ENCODE data around the gene AGAP2.
A peak's percentile ranks its signal among the peaks of the same experiment; 100 is the strongest.
"Not testable (repeated sequence)": the region's sequence is repeated elsewhere in the genome, so short reads cannot be mapped to it uniquely, and the experiment has no call there.

The AGAP2 gene

DNA sequence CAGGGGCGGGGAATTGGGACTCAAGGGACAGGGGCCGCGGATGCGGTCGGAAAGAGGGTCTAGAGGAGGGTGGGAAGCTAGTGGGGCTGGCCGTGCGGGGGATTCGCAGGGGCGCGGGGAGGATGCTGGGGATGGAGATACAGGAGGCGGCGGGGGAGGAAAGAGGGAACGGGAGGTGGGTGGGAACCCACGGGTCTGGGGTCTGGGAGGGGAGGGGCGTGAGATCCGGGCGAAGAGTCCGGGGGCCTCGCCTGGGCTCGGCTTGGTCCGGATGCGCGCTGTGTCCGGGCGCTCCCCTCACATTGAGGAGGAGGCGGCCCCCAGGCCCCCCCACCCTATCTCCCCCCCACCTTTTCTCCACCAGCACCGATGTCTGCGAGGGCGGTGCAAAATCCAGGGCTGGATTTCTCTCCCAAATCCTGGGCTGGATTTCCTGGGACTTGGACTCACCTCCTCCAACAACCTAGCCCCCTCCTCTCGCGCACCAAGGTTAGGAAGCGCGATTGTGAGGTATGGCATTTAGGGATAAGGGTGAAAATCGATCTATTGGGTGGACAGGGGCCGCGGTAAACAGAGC is at the start of gene AGAP2:
Gene AGAP2 (minus strand): TSS at position 82 of the 577 bp plus-strand sequence. CDS start 496 bp downstream, outside the sequence.
- no peak for DNase-seq

GRCh38 chr12:57783861-57784260 is 45.3 kb upstream of the AGAP2 start:
- DNase-seq: no peak

- DNase-seq: no peak
Measured at GRCh38 chr12:57783466-57783801, 44.9 kb upstream of the AGAP2 start.

GRCh38 chr12:57782608-57783465 is 44.3 kb upstream of the AGAP2 start, which contains the start of gene TSFM:
Gene TSFM (plus strand): TSS chr12:57782787. CDS start chr12:57782802, 15 bp downstream.
- DNase-seq: peak; percentile 92

GRCh38 chr12:57782243-57782607 is 43.7 kb upstream of the AGAP2 start:
- DNase-seq: no peak

GRCh38 chr12:57781801-57782200 is 43.3 kb upstream of the AGAP2 start:
- no peak for DNase-seq

DNA sequence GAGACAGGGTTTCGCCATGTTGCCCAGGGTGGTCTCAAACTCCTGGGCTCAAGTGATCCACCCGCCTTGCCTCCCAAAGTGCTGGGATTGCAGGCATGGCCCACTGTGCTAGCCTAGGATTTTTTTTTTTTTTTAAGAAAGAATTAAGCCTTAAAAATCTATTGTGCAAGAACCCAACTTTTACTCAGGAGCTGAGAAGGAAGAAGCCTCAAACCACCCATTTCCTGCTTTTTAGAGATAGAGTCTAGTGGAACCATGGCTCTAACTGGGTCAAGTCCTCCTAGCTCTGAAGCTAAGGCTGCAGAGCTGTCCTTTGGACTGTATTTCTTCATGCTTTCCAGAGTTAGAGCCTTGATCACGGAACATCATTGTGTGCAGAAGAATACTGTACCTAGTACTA is 42.7 kb upstream of the AGAP2 start:
- no peak for DNase-seq

DNA sequence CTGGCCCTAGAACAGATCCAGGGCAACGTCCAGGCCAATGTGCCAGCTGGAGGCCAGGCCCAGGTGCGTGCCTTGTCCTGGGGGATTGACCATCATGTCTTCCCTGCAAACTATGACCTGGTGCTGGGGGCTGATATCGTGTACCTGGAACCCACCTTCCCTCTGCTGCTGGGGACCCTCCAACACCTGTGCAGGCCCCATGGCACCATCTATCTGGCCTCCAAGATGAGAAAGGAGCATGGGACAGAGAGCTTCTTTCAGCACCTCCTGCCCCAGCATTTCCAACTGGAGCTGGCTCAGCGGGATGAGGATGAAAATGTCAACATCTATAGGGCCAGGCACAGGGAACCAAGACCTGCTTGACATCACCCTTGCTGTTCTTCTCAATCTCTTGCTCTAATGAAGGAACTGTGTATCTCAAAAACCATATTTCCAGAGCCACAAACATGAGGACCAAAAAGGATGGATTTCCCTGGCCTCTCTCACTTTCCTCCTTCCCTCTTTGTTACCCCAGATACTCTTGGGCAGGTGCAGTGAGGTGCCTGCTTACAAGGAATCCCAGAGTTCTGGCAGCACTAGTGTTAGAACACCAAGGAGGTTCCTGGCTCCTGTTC is 41.8 kb upstream of the AGAP2 start:
- no peak for DNase-seq

DNA sequence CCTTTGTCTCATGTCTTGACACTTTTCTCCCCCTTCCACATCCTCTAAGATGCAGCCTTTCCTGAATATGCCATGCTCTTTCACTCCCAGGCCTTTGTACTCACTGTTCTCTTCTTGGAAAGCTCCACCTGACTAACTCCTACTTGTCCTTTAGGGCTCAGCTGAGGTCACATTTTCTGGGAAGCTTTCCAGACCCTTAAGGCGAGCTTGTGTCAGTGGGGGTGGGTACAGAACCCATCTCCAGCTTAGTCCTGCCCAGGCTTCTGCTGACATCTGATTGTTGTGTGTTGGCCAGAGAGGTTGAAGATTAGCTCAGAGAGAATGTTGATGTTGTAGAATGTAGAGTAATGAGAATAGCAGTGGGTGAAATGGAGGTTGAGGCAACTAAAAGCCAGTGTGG is 41.2 kb upstream of the AGAP2 start:
- DNase-seq: no peak

- no peak for DNase-seq
Measured at GRCh38 chr12:57777911-57778310, 39.4 kb upstream of the AGAP2 start.

DNA sequence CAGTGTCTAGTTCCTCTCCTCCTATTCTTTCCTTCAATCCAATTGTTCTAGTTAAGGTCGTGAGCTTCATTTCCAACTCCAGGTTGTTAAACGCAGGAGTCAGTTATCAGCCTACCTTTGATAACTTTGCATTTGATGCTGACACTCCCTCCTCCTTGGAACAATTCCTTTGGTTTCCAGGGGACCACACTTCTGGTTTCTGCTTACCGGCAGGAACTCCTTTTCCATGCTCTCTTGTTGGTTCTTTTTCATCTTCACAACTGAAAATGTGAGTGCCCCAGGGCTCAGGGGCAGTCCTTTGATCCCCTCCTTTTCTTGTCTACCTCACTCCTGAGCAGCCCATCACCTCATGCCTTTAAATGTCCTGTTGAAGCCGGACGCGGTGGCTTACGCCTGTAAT is 38.8 kb upstream of the AGAP2 start:
- DNase-seq: no peak

DNA sequence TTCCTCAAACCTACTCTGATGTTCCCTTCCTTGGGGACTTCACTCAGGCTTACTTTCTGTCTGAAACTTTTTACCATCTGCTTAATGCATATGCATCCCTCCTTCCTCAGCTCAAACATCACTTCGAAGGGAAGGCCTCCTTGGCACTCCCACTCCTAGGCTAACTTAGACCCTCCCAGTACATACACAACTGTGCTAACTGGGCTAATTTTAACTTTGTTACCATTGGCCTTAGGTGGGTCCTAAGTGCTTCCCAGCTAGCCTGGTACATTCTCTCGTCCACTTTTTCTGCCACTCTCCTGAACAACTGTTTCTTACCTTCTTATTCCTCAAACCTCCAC is 37.7 kb upstream of the AGAP2 start:
- DNase-seq: no peak

GRCh38 chr12:57775563-57776246 is 37.2 kb upstream of the AGAP2 start:
- DNase-seq: no peak

DNA sequence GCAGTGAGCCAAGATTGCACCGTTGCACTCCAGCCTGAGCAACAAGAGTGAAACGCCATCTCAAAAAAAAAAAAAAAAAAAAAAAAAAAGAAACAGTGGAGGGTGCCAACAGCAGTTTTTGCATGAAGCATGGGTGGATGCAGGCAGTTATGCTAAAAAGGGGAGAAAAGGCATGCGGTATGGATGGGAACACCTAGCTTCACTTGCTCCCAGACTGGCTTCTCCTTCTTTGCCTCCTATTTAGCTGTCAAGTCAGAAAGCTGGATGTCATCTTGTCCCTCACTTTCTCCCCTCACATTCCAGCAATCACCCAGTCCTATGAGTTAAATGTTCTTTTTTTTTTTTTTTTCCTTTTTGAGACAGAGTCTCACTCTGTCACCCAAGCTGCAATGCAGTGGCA is 36.5 kb upstream of the AGAP2 start:
- DNase-seq: no peak

- not testable (repeated sequence) for DNase-seq
Measured at GRCh38 chr12:57774634-57775033, 36.1 kb upstream of the AGAP2 start.

GRCh38 chr12:57772429-57773322 is 34.1 kb upstream of the AGAP2 start, which contains the start of gene EEF1AKMT3:
Gene EEF1AKMT3 (plus strand): TSS chr12:57772614. CDS start chr12:57772725, 111 bp downstream.
- no peak for DNase-seq

DNA sequence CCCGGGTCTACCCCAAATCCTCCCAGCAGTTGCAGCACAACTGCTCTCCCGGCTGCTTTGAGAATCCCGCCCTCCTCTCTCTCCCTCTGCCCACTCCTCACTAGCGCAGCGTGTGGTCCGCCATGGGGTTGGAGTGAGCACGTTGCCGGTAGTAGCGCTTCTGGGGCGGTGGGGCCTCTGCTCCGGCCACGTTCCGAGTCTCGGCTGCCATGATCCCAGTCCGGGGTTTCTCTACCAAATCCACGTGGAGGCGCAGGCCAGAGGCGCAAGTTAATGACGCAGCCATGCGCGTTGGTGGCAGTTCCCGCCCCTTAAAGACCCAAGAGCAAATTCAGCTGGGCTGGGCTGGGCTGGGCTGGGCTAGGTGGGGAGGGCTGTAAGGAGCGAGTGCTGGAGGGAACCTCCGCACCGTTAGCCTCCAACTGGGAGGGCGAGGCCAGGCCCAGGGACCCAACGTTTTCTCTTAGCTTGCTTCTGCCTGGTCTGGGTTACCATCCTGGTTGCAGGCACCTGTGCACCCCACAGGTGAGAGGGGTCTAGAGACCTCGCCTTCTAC is 33.4 kb upstream of the AGAP2 start, which contains the start of gene METTL1:
Gene METTL1 (minus strand): TSS at position 233 of the 556 bp plus-strand sequence. CDS start 22 bp downstream, at position 211.
- peak; percentile 89 for DNase-seq

DNA sequence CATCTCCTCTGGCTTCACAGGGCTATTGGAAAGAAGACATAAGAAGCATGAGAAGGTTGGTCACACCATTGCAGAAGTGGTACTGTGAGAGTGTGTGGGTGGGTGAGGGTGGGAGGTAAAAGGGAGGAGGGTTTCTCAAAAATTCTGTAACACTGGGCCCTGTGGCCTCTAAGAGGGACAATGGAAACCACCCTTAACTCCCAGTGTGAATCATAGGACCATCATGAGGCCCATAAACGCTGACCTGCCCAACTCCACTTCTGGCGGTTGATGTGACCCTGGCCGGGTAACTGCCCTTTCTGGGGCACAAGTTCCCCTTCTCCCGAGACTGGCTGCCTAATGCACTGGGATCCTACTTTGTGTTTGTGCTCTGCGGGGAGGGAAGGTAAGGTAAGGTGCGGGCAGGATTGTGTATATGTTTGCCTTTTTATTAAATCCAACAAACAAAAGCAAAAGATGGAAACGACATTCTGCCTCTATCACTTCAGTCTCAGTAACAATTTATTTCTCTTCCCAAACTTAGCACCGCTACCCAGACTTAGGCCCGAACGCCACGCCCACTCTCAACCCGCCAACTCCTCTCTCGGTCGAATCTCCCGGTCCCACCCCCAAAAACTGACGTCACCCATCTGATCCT is 32.8 kb upstream of the AGAP2 start:
- peak; percentile 80 for DNase-seq

GRCh38 chr12:57770734-57771133 is 32.2 kb upstream of the AGAP2 start:
- no peak for DNase-seq

GRCh38 chr12:57769594-57769993 is 31.1 kb upstream of the AGAP2 start:
- no peak for DNase-seq

- no peak for DNase-seq
Measured at GRCh38 chr12:57767876-57768275, 29.3 kb upstream of the AGAP2 start.
